ENCODE results near the gene OR6S1.

DNA sequence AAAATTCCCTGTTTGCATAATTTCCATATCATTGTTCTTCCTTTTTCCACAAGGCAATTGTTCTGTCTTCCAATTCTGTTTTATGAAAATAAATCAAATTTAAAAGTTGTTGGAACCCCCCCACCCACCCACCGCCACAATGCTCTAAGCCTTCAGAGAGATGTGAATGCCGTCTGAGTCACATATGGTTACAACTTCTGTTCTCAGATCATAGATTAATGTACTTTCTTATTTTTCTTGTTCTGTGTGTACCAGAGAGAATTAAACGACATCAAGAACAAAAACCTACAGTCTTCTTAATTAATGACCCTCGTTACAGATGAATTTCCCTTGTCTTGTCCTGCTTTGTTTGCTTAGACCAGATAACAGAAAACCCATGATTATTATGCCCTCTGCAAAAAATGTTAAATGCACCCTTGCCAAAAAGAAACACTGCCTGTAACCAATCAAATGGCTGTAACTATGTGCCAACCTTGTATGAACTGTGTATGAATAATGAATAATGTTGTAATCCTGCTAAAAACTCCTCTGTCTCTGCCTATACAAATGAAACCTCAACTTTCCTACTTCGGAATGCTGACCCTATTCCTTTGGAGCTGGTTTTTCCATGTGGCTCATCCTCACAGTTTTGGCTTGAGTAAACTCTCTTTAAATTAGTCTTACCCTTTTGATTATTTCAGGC is 14.0 kb downstream of the OR6S1 start:
- TF ChIP-seq POLR2A (IDR thresholded peaks at IDR 0.05), result no peak
- TF ChIP-seq, protein P1, sequence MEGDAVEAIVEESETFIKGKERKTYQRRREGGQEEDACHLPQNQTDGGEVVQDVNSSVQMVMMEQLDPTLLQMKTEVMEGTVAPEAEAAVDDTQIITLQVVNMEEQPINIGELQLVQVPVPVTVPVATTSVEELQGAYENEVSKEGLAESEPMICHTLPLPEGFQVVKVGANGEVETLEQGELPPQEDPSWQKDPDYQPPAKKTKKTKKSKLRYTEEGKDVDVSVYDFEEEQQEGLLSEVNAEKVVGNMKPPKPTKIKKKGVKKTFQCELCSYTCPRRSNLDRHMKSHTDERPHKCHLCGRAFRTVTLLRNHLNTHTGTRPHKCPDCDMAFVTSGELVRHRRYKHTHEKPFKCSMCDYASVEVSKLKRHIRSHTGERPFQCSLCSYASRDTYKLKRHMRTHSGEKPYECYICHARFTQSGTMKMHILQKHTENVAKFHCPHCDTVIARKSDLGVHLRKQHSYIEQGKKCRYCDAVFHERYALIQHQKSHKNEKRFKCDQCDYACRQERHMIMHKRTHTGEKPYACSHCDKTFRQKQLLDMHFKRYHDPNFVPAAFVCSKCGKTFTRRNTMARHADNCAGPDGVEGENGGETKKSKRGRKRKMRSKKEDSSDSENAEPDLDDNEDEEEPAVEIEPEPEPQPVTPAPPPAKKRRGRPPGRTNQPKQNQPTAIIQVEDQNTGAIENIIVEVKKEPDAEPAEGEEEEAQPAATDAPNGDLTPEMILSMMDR (IDR thresholded peaks at IDR 0.05), result no peak

Measured in heart left ventricle (tissue), 13 donors.